ENCODE measurements around the gene PSMF1. TPM values are rescaled to one million over a fixed set of nuclear protein-coding genes. Genes with fewer than 3 reads are reported as not detected.
A peak's percentile ranks its signal among the peaks of the same experiment; 100 is the strongest.
"Not testable (repeated sequence)": the region's sequence is repeated elsewhere in the genome, so short reads cannot be mapped to it uniquely, and the experiment has no call there.

Gene PSMF1
- total RNA-seq, 1 donor from 2014 or later = 29.4 TPM

DNA sequence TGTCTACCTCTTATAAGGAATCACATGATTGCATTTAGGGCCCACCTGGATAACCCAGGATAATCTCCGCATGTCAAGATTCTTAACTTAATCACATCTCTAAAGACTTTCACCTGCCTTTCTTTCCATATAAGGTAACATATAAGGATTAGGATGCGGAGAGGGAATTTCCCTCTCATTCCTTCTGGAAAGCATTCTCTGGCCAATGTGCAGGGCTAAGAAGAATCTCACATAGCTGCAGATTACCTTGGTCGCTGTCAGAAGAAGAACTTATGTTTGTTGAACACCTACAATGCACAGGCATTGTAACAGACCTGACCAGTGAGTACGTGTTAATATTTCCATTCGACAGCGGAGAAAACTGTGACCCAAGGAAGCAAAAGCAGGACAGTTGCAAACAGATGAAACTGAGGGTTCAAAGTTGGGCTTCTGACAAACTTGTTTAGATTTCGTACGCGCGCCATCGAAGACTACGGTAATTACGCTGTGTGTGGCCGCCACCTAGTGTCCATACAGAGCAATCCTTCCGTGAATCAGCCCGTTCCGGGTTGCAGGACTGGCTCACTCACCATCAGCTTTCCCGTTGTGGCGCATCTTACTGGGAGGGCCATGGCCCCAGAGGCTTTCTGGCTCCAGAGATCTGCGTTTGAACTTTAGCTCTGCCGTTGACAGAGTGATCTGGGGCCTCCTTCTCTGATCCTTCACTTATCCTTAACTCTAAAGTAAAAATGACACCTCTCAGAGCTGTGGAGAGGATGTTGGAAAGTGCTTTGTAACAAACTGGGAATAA is 94.4 kb downstream of the PSMF1 start:
- peak; percentile 82 to 84 for DNase-seq (ENCODE audit: low read depth in 2 of 2)

DNA sequence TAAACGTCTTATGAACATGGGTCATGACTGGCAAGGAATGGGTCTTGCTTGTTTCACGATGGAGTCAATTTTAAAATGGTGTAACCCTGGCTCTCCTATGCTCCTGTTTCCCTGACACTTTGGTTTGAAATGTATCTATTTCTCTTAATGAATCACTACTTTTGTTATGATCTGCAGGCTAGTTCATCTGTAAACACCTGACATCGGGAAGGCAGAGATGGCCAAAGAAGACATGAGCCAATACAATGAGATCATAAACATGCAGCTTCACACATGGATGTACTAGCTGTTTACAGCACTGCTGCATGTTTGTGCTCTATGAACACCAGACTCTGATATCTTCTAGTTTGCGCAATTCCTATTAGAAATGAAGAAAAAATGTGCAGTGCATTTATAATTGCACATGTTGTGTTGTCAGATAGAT is 96.4 kb downstream of the PSMF1 start:
- no peak for DNase-seq (ENCODE audit: low read depth in 2 of 2)

DNA sequence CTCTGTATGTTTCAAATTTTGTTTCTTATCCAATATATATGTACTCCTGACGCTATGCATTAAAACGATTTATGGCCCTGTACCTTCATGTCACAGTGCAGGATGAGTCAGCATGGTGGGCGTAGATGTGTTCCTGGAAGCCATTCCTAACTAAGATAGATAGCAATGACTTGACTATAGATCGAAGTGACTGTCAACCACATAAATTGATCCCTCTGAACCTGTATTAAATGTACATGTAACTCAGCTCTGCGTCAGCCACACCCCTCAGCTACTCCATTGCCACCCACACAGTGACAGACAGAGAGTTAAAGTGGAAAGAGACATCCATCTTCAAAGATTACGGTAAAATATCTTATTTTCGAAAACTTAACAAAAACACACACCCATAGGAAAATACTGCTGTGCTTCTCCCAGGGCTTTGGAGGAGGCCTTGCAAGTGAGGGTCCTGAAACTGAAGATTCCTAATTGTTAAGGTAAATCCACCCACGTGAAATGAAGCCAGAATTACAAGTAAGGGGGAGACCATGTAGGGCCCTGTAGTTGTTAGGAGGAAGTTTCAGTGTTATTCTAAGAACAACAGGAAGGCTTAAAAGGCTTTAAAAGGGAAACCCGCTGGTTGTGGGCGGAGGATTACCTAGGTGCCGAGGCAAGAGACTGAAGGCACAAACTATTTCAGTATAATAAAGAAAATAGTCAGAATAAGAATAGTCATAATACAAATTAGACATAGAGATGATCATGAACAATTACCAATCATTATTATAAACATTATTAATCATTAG is 97.2 kb downstream of the PSMF1 start:
- DNase-seq (ENCODE audit: low read depth in 2 of 2) = no peak

DNA sequence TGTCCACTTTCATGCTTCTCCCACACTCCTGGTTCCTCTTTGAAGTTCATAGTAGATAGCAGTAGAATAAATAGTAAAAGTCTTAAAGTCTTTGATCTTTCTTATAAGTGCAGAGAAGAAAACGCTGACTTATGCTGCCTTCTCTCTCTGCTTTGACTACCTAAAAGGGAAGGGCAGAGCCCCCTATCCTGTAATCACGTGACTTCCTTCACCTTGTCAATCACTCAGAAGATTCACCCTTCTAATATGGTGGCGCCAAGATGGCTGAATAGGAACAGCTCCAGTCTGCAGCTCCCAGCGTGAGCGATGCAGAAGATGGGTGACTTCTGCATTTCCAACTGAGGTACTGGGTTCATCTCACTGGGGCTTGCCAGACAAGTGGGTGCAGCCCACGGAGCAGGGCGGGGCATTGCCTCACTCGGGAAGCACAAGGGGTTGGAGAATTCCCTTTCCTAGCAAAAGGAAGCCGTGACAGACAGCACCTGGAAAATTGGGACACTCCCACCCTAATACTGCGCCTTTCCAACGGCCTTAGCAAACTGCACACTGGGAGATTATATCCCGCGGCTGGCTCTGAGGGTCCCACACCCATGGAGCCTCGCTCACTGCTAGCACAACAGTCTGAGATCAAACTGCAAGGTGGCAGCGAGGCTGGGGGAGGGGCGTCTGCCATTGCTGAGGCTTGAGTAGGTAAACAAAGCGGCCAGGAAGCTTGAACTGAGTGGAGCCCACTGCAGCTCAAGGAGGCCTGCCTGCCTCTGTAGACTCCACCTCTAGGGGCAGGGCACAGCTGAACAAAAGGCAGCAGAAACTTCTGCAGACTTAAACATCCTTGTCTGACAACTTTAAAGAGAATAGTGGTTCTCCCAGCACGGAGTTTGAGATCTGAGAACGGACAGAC is 98.4 kb downstream of the PSMF1 start:
- DNase-seq (ENCODE audit: low read depth in 2 of 2) = not testable (repeated sequence)

Other genes with a start within 250 kb of the PSMF1 start
- not detected in 2 replicates for gene ANGPT4, start 202.3 kb upstream of the PSMF1 start, total RNA-seq
- not detected in 2 replicates for gene RSPO4, start 116.3 kb upstream of the PSMF1 start, total RNA-seq
- gene TMEM74B, start 66.4 kb downstream of the PSMF1 start, total RNA-seq = under 0.01 and 0.44 TPM in 2 replicates
- not detected in 2 replicates for gene C20orf202, start 84.9 kb downstream of the PSMF1 start, total RNA-seq
- not detected in 2 replicates for gene RAD21L1, start 107.4 kb downstream of the PSMF1 start, total RNA-seq
- gene SNPH, start 147.7 kb downstream of the PSMF1 start, total RNA-seq = 1.8 and 2.6 TPM in 2 replicates
- gene SDCBP2, start 210.5 kb downstream of the PSMF1 start, total RNA-seq = 2.0 and 4.4 TPM in 2 replicates